ENCODE results near the gene PIAS4. TPM values are rescaled to one million over a fixed set of nuclear protein-coding genes. Genes with fewer than 3 reads are reported as not detected.

Gene PIAS4
- total RNA-seq, 1 experiment from 2014 or later = 15.9 TPM

DNA sequence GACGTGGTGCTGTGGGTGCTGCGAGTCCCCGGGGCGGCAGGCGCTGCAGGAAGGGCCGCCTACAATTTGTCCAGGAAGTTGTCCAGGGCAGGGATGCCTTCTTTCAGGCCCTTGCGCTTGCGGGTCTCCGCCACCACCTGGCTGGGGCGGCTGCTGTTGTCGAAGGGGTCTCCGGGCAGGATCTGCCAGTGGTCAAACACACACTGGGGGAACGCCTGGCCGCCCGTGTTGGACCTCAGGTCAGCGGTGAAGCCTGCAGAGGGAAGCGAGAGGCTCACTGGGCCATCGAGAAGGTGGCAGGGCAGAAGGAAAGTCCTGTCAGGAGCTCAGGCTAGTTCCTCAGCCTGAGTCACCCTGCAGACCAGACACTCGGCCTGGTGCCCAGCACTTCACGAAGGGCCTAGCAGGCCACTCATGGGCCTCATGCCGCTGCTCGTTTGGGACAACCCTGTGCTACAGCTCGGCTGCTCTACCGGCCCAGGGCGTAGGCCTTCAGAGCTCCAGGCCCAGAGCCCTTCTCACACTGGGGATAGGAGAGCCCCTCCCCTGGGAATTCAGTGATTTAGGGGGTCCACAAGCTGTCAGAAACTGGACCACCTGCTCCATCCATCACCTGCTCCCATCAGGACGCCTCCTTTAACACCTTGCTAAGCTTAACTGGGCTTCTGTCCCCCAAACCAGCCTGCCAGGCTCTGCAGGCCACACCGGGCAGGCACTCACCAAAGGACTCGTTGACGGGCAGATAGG, 30.9 kb upstream of the PIAS4 start:
- no peak for DNase-seq (ENCODE audit: low read depth)

DNA sequence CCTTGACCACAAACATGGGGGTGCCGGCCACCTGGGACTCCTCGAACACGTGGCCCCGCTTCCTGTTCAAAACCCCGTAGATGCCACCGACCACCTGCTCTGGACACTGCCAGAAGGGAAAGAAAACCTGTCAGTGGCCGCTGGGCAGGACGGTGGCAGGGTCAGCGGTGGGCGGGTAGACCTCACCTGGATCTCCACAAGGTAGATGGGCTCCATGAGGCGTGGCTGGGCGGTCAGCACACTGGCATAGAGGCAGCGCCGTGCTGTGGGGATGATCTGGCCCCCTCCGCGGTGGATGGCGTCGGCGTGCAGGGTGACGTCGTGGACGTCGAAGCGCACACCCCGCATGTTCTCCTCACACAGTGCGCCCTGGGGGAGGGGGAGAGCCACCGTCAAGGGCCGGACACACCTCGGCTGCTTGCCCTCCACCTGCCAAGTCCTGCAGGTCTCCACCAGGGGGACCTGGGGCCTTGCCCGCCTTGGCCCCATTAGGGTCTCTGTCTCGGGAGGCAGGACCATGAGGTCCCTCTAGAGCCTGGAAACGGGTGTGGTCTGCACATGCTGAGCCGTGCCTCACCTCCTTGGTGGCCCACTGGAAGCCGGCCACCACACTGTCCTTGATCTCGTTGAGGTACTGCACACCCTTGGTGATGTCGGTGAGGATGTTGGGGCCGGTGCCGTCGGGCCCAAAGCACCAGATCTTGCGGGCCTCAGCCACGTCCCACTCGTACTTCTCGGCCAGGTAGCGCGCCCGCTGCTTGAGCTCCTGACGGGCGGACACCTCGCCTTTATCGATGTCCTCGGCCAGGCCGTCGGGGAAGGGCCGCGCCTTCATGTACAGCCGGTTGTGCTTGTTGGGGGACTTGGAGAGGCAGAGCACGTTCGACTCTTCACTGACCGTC, 30.0 kb upstream of the PIAS4 start:
- no peak for DNase-seq (ENCODE audit: low read depth)

DNA sequence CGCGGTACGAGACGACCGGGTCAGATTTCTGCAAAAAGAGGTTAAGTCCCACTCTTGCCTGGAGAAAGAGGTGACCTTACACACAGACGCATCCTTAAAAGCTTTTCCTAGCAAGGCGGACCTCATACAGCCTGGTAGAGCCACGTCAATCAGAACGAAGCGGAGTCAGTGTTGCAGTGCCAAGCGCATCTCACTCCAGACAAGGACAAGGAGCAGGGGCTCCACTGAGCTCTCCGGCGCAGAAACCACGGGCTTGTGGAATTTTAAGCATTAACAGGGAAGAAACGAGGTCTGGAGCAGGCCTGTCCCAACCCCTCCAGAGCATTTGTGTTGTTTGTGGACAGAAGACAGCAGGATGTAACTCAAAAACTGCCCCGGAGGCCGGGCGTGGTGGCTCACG, 29.4 kb upstream of the PIAS4 start:
- no peak for DNase-seq (ENCODE audit: low read depth)

- no peak for DNase-seq (ENCODE audit: low read depth)
Measured at GRCh38 chr19:3979289-3979673, 28.3 kb upstream of the PIAS4 start.

GRCh38 chr19:3979674-3980352, 27.7 kb upstream of the PIAS4 start:
- DNase-seq (ENCODE audit: low read depth) = no peak

DNA sequence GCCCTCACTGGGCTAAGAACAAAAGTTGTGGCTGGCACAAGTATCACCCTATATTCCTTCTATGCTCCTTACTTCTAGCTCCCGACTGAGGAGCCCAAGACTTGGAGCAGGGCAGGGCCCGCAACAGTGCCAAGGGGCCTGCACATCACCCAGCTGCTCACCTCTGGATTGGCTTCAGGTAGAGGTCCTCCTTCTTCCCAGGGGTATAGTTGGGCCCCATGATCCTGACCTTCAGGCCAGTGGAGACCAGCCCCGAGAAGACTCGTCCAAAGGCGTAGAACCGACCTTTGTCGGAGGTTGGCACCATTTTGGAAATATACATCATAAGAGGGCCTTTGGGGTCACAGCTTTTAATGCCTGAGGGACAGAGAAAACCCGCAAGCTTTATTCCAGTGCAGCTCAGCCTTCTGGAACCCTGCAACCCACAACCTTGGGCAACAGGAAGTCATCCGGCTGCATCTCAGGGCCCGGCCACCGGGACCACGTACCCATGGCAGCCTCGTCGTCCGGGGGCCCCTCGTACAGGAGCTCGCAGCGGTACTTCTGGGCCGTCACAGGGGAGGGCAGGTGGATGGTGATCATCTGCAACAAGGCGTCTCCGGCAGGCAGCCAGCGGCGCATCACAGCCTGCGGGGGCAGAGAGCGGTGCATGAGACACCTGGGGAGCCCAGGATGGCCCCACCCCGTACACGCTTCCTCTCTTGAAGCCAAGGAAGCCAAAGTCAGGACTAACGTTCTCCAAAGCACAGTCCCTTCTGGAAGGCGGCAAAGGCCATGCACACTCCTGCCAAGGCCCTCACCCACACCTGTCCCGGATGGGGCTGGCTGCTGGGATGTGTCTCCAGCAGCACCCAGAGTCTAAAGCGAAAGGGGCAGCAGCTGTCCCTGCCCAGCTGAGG, 26.9 kb upstream of the PIAS4 start:
- DNase-seq (ENCODE audit: low read depth) = no peak

DNA sequence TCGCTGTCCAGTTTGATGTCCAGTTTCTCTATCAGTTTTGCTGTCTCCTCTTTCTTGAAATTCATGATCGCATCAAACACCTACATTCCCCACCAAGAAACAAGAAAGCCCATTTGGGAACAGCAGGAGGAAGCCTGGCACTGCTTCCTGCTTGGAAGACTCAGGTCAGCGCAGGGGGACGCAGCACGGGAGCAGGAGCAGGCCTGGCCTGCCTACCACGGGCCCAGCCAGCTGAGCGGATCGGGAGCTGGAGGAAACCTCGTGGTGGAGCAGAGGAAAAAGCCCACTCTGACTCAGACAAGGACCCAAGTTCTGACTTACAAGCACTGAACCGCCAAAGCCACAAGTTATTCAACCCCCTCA, 26.2 kb upstream of the PIAS4 start:
- no peak for DNase-seq (ENCODE audit: low read depth)

DNA sequence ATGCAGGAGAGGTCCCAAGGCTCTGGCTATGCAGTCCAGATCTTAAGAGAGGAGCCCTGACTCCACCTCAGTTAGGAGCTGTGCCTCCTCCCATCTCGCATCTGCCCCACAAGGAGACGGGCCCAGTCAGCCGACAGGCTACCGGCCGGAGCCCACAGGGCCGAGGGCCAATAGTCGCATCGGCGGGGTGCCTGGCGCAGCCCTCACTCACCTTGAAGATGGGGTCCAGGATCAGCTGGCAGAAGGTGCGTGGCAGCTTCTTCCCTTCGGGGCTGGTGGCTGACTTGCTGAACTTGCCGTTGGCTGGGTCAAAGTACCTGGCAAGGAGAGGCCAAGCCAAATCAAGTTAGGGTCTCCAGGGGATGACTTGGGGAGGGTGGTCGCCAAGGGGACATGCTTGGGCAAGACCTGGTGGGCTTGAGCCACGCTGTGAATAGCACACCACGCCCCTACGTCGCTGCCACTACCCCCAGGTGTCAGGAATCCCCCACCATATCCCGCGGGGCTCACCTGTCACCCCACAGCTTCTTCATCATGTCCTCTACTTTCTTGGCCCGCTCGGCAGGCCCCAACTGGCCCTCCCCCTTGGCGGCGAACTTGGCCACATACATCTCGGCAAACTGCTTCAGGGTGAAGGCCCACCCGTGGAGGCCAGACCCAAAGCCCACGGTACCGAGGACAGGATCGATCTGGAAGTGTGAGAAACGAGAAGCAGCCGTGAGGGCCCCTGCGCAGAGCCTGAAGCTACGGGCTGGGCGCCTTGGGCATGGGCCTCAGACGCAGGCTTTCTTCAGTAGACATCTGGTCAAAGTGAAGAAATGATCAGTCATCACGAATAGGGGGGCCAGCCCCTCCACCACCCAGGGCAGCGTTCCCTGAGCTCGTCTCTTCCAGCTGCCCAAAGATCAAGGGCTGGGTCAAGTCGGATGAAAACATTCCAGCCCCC, 25.5 kb upstream of the PIAS4 start:
- DNase-seq (ENCODE audit: low read depth) = no peak

DNA sequence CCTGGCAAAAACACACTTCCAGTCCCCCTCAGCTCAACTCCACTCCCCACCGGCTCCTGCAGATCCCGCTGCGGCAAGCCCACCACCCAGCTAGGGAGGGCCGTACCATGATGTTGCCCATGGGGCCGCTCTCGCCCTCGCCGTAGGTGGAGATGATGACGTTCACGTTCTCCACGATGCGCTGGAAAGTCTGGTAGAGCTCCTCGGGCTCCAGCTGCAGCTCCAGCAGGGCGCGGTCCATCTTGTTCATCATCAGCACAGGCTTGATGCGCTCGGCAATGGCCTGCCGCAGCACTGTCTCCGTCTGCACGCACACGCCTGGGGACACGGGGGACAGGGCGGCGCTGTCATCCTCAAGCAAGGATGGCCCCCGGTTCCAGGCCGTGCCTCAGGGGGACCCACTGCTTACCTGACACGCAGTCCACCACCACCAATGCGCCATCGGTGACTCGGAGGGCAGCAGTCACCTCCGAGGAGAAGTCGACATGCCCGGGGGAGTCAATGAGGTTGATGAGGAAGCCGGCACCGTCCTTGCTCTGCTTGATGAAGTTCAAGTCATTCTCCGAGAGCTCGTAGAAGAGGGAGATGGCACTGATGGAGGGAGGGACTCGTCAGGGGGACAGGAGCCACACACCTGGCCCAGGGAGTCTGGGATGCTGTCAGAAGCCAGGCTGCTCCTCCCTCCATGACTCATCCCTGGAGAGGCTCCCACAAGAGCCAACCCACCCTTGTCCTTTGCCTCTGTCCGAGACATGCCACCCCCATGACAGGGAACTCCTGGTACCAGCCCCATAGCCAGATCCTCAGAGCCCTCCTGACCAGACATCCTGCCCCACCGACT, 24.6 kb upstream of the PIAS4 start:
- DNase-seq (ENCODE audit: low read depth) = peak; percentile 59

- DNase-seq (ENCODE audit: low read depth) = no peak
Measured at GRCh38 chr19:3983542-3983914, 24.0 kb upstream of the PIAS4 start.

GRCh38 chr19:3983936-3984583, 23.5 kb upstream of the PIAS4 start:
- no peak for DNase-seq (ENCODE audit: low read depth)

- no peak for DNase-seq (ENCODE audit: low read depth)
Measured at GRCh38 chr19:3984584-3984907, 23.0 kb upstream of the PIAS4 start.

DNA sequence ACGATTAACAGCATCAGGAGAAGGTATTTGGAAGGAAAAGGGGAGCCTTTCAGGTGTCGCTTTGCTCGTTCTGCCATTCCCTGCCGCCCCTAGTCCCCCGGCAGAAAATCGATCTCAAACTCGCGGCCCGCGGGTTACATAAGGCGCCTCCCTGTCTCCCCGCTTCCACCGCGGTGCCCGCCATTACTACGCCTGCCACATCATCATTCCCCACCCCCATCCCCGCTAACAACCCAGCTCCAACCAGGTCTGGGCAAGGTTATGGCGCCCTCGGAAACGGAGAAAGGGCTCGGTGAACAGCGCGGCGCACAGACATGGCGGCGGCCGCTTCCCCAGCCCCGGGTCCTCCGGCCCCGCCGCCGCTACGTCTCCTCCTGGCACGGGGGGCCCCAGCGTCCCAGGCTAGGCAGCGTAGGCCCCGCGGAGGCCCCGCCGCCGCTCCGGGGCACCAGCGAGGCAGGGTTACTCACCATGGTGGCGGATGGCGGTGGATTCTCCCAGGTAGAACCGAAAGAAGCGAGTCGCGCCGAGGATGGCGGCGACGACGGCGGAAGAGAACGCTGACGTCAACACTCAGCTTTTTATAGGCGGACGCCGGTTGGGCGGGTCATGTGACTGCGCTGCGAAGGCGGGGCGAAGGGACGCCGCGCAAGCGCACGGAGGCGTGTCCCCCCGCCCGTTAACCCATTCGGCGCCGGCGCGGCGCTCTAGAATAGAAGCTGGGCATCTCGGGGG, 22.5 kb upstream of the PIAS4 start, which contains the start of gene EEF2:
Gene EEF2, minus strand, starts transcription at position 556 of the 735 bp plus-strand sequence. Its CDS starts 83 bp downstream, at position 473.
- DNase-seq (ENCODE audit: low read depth) = peak; percentile 85

GRCh38 chr19:3985643-3986259, 21.8 kb upstream of the PIAS4 start:
- no peak for DNase-seq (ENCODE audit: low read depth)

- peak; percentile 79 for DNase-seq (ENCODE audit: low read depth)
Measured at GRCh38 chr19:3986260-3987041, 21.1 kb upstream of the PIAS4 start.

- DNase-seq (ENCODE audit: low read depth) = peak; percentile 78
Measured at GRCh38 chr19:3987619-3988371, 19.7 kb upstream of the PIAS4 start.

Measured in RPMI7951 (cell line).